Measurements from ENCODE around the gene KRTAP5-6.

Gene KRTAP5-6

DNA sequence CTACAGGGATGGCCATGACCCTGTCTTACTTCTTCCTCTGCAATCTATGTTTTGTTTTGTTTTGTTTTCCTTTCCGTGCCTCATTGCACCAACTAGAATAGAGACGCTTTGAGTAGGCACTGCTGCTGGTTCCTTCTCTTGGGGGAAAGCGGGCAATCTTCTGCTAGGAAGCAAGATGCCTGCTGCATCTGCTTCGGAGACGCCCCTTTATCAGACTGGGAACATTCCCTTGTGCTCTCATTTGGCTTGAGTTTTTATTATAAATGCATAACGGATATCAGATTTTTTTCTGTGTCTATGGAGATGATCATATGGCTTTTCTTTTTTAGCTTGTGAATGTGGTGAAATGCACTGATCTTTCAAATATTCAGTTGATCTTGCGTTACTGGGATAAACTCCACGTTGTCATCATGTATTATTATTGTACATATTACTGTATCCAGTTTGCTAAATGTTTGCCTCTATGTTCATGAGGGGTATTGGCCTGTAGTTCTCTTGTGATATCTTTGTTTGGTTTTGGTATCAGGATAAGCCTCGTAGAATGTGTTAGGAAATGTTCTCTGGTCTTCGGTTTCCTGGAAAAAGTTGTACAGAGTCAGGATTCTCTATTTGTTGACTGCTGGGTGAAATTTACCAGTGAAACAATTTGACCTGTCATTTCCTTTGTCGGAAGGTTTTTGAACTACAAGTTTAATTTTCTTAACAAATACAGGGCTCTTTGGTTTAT is 23.4 kb upstream of the KRTAP5-6 start:
- DNase-seq (ENCODE audit: low spot score) (no peak), ATAC-seq (ENCODE audit: low read depth) (no peak)
- Histone ChIP-seq H3K9me3 (ENCODE audit: severe bottlenecking) (no peaks in the 10 kb centered on the region), H3K4me3 (ENCODE audit: severe bottlenecking) (no peak overlapping the region), H3K36me3 (ENCODE audit: low read depth) (no peaks in the 10 kb centered on the region), H3K27me3 (ENCODE audit: insufficient read depth, poor library complexity, severe bottlenecking) (peaks cover 30% of the 10 kb centered on the region), H3K27ac (ENCODE audit: poor library complexity, severe bottlenecking) (no peak overlapping the region), H3K4me1 (ENCODE audit: insufficient read depth, poor library complexity, severe bottlenecking) (no peaks in the 10 kb centered on the region)
- TF ChIP-seq, protein P1, sequence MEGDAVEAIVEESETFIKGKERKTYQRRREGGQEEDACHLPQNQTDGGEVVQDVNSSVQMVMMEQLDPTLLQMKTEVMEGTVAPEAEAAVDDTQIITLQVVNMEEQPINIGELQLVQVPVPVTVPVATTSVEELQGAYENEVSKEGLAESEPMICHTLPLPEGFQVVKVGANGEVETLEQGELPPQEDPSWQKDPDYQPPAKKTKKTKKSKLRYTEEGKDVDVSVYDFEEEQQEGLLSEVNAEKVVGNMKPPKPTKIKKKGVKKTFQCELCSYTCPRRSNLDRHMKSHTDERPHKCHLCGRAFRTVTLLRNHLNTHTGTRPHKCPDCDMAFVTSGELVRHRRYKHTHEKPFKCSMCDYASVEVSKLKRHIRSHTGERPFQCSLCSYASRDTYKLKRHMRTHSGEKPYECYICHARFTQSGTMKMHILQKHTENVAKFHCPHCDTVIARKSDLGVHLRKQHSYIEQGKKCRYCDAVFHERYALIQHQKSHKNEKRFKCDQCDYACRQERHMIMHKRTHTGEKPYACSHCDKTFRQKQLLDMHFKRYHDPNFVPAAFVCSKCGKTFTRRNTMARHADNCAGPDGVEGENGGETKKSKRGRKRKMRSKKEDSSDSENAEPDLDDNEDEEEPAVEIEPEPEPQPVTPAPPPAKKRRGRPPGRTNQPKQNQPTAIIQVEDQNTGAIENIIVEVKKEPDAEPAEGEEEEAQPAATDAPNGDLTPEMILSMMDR (IDR thresholded peaks at IDR 0.05; ENCODE audit: poor library complexity, severe bottlenecking), result no peak

DNA sequence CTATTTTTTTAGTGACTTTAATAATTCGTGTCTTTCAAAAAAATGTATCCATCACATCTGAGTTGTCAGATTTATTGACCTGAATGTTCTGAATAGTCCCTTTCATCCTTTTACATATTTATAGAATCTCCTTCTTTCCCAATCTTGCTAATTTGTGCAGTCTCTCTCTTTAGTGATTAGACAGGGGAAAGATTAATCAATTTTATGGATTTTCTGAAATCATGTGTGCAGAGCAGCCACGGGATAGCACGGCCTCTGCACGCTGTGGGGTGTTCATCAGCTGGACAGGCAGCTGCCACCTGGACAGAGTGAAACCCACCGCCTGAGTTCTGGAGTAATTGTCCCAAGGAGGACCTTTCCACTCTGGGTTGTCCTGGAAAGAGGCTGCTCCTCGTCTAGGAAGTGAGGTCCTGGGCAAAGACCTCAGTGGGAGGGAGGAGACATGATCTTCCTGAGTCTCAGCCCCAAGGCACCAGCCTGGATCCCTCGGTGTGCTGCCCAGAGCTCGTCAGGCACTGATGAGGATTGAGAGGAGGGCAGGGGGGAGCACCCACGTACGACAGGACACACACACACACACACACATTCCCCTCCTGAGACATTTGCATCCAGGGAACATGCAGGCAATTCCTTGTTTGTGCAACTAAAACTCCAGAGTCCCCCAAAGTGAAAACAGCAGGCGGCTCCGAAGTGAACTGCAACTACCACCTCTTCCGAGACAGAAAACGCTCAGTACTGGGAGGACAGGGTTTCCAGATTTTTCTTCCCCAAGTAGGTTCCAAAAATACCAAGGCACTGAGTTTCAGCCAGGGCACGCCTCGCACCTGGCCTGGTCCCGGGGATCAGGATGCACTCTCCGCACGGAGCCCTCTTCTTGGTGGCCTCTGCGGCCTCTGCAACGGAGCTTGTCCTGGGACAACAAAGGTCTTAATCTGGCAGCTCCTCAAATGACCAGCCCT is 22.5 kb upstream of the KRTAP5-6 start:
- no peak for DNase-seq (ENCODE audit: low spot score)

DNA sequence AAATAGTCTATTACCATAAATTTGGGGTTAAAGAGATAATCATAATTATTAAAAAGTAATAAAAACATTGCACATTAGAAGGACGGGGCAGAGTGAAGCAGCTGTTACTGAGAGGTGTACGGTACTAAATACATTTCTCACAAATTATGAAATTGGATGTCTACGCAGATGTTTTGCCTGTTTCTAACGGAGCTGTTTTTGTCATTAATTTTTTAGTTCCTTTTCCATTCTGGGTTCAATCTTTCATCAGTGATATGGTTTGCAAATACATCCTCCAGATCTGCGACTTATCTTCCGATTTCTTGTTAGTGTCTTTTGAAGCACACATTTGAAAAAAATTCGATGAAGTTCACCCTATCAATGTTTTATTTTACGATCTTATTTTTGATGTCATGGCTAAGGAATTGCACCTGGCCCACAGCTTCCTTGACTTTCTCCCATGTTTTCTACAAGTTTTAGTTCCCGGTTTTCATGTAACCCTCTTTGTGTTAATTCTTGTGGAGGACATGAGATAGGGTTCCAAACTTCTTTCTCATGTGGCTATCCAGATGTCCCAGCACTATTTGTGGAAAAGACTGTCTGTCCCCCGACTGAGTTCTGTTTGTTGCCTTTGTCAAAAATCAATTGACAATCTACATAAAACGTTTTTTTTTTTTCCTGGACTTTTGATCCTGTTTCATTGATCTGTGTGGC is 21.3 kb upstream of the KRTAP5-6 start:
- DNase-seq (ENCODE audit: low spot score), result no peak
- TF ChIP-seq, protein P1 (IDR thresholded peaks at IDR 0.05; ENCODE audit: poor library complexity, severe bottlenecking), result no peak
- Histone ChIP-seq H3K27me3 (ENCODE audit: insufficient read depth, poor library complexity, severe bottlenecking) (peaks cover 21% of the 10 kb centered on the region), H3K4me1 (ENCODE audit: insufficient read depth, poor library complexity, severe bottlenecking) (no peaks in the 10 kb centered on the region), H3K9me3 (ENCODE audit: severe bottlenecking) (no peaks in the 10 kb centered on the region), H3K27ac (ENCODE audit: poor library complexity, severe bottlenecking) (no peak overlapping the region), H3K36me3 (ENCODE audit: low read depth) (no peaks in the 10 kb centered on the region), H3K4me3 (ENCODE audit: severe bottlenecking) (no peak overlapping the region)
- no peak for ATAC-seq (ENCODE audit: low read depth)

More for the DNA sequence above, 22.5 kb upstream of the KRTAP5-6 start:
- TF ChIP-seq, protein P1 (IDR thresholded peaks at IDR 0.05; ENCODE audit: poor library complexity, severe bottlenecking), result no peak
- Histone ChIP-seq H3K27ac (ENCODE audit: poor library complexity, severe bottlenecking) (no peak overlapping the region), H3K4me1 (ENCODE audit: insufficient read depth, poor library complexity, severe bottlenecking) (no peaks in the 10 kb centered on the region), H3K36me3 (ENCODE audit: low read depth) (no peaks in the 10 kb centered on the region), H3K4me3 (ENCODE audit: severe bottlenecking) (no peak overlapping the region), H3K27me3 (ENCODE audit: insufficient read depth, poor library complexity, severe bottlenecking) (peaks cover 24% of the 10 kb centered on the region), H3K9me3 (ENCODE audit: severe bottlenecking) (no peaks in the 10 kb centered on the region)
- ATAC-seq (ENCODE audit: low read depth), result no peak

DNA sequence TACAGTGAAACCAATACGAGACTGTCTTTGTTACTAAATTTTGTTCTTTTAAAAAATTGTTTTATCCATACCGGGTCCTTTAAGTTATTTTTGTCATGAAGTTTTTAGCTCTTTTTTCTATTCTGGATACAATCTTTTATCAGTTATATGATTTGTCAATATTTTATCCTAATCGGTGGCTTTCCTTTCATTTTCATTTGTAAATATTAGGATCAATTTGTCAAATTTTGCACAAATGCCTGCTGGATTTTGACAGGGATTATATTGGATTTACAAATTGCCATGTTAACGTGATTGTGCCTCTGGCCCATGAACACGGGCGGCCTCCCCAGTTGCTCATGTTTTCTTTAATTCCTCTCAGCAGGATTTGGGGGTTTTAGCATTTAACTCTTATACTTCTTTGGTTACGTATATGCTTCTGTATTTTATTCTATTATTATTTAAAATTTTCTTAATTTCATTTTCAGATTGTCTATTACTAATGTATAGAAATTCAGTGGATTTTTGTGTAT is 20.7 kb upstream of the KRTAP5-6 start:
- H3K27ac ChIP-seq (ENCODE audit: poor library complexity, severe bottlenecking), result no peak overlapping the region
- no peaks in the 10 kb centered on the region for H3K36me3 ChIP-seq (ENCODE audit: low read depth)
- no peak for DNase-seq (ENCODE audit: low spot score)
- peaks cover 21% of the 10 kb centered on the region for H3K27me3 ChIP-seq (ENCODE audit: insufficient read depth, poor library complexity, severe bottlenecking)
- ATAC-seq (ENCODE audit: low read depth), result no peak
- TF ChIP-seq, protein P1 (IDR thresholded peaks at IDR 0.05; ENCODE audit: poor library complexity, severe bottlenecking), result no peak
- no peaks in the 10 kb centered on the region for H3K4me1 ChIP-seq (ENCODE audit: insufficient read depth, poor library complexity, severe bottlenecking)
- H3K4me3 ChIP-seq (ENCODE audit: severe bottlenecking), result no peak overlapping the region
- H3K9me3 ChIP-seq (ENCODE audit: severe bottlenecking), result no peaks in the 10 kb centered on the region

Data from RWPE2 (cell line).